OCI-LY3 (cell line): ENCODE measurements around the gene UTP15.

Source experiments
- EZH2phosphoT487 ChIP-seq: fragments of 200-600 bp; shearing (Covaris generic); IDR thresholded peaks from 2 replicates; pipeline ENCODE4 v1.6.1; 2018; ENCODE audit warnings: antibody characterized with exemption, mixed run types, low read depth
- TF ChIP-seq, protein P1 (sequence below): fragments of 200-600, 300-600 bp; sonication (generic); IDR thresholded peaks from 2 replicates; pipeline ENCODE4 v1.5.1; 2014; ENCODE audit warnings: antibody characterized with exemption, low read length, low read depth

DNA sequence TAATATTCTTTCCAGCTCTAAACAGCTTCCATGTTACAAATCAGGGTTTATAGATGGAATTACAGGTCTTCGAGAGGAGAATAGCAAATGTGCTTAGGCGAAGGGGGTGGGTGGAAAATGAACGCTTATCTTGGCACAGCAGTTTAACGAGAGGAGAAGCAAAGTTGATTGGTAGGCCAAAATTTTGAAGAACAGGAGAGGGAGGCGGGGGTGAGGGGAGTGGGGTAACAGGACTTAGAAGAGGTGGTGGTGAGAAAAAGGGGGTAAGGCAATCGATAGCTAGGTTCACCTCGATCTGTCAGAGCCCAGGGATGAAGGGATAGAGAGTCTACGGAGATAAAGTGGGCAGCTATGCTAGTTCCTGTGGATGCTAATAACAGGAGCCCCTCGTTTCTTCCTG is 868 bp upstream of the UTP15 start:
- TF ChIP-seq, protein P1, sequence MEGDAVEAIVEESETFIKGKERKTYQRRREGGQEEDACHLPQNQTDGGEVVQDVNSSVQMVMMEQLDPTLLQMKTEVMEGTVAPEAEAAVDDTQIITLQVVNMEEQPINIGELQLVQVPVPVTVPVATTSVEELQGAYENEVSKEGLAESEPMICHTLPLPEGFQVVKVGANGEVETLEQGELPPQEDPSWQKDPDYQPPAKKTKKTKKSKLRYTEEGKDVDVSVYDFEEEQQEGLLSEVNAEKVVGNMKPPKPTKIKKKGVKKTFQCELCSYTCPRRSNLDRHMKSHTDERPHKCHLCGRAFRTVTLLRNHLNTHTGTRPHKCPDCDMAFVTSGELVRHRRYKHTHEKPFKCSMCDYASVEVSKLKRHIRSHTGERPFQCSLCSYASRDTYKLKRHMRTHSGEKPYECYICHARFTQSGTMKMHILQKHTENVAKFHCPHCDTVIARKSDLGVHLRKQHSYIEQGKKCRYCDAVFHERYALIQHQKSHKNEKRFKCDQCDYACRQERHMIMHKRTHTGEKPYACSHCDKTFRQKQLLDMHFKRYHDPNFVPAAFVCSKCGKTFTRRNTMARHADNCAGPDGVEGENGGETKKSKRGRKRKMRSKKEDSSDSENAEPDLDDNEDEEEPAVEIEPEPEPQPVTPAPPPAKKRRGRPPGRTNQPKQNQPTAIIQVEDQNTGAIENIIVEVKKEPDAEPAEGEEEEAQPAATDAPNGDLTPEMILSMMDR = no peak
- TF ChIP-seq EZH2phosphoT487 = no peak
